Activated T-helper 2 cell treated with anti-CD3 and anti-CD28 coated beads, Interferon-gamma antibody, Interleukin-2, Interleukin-4, amounts not matched to agents 10 μg/mL and 5 μg/mL and 100 μg/mL, durations not matched to agents 14 hours and 24 hours and 36 hours (primary cell): Measurements from ENCODE around the gene TMEM214. TPM values are rescaled to one million over a fixed set of nuclear protein-coding genes. Genes with fewer than 3 reads are reported as not detected.

Experiments
- DNase-seq: peaks from one replicate; pipeline ENCODE4 v3.0.0; 2021; ENCODE audit warnings: low spot score
- H3K27ac Mint-ChIP-seq: one replicate; pipeline ENCODE4 v1.8.0; 2021; ENCODE audit warnings: mixed read lengths
- H3K27me3 Mint-ChIP-seq: one replicate; pipeline ENCODE4 v1.8.0; 2021; ENCODE audit warnings: low read depth, mixed read lengths
- H3K36me3 Mint-ChIP-seq: one replicate; pipeline ENCODE4 v1.8.0; 2021; ENCODE audit warnings: low read depth, mixed read lengths
- H3K4me1 Mint-ChIP-seq: one replicate; pipeline ENCODE4 v1.8.0; 2021; ENCODE audit warnings: low read depth, mixed read lengths
- H3K4me3 Mint-ChIP-seq: one replicate; pipeline ENCODE4 v1.8.0; 2021; ENCODE audit warnings: low read depth, mild to moderate bottlenecking, moderate library complexity, mixed read lengths
- H3K9me3 Mint-ChIP-seq: one replicate; pipeline ENCODE4 v1.8.0; 2021; ENCODE audit warnings: mixed read lengths
- intact Hi-C: fragments of 100-400 bp; cut with micrococcal nuclease; formaldehyde crosslinking; loops from one replicate; pipeline ENCODE4 v1.15.1; 2023
- total RNA-seq: library from RNA; stranded (reverse); gene quantifications from 2 replicates; pipeline ENCODE4 v1.2.3, GENCODE V29; 2022

Gene TMEM214
- total RNA-seq, 1 donor from 2014 or later: 102 TPM

GRCh38 chr2:27050996-27051901 is 18.5 kb downstream of the TMEM214 start, which contains the start of gene AGBL5:
AGBL5 (plus strand) TSS chr2:27051668; CDS start chr2:27052959, 1,291 bp downstream.
- Mint-ChIP-seq H3K36me3 (peaks cover 20% of the 10 kb centered on the region), H3K27me3 (peaks cover 2% of the 10 kb centered on the region), H3K27ac (peak within 1 kb of the TSS; percentile 98), H3K4me3 (peak within 1 kb of the TSS; percentile 88), H3K9me3 (no peaks in the 10 kb centered on the region), H3K4me1 (peaks cover 14% of the 10 kb centered on the region)
- intact Hi-C loops: loop anchor here (1.0 to 2.0 kb wide), 5 partner anchors 19 to 162 kb away; partner anchors contain the start of genes ATRAID, KHK, OST4 and SLC5A6
- peak; percentile 95 for DNase-seq

- peak overlapping the region; percentile 86 for H3K4me3 Mint-ChIP-seq
- H3K27me3 Mint-ChIP-seq: peaks cover 2% of the 10 kb centered on the region
- H3K27ac Mint-ChIP-seq: peak overlapping the region; percentile 74
- H3K36me3 Mint-ChIP-seq: peaks cover 23% of the 10 kb centered on the region
- H3K4me1 Mint-ChIP-seq: peaks cover 14% of the 10 kb centered on the region
- H3K9me3 Mint-ChIP-seq: no peaks in the 10 kb centered on the region
- intact Hi-C loops: loop anchor here (1.0 to 2.0 kb wide), 2 partner anchors 29 to 161 kb away; partner anchors contain the start of genes ATRAID and SLC5A6
- no peak for DNase-seq
Measured at GRCh38 chr2:27051902-27052645, 19.3 kb downstream of the TMEM214 start.

- peaks cover 2% of the 10 kb centered on the region for H3K27me3 Mint-ChIP-seq
- intact Hi-C loops: no loop called here
- H3K4me1 Mint-ChIP-seq: peaks cover 11% of the 10 kb centered on the region
- no peak for DNase-seq
- H3K27ac Mint-ChIP-seq: no peak overlapping the region
- peak overlapping the region; percentile 52 for H3K4me3 Mint-ChIP-seq
- no peaks in the 10 kb centered on the region for H3K9me3 Mint-ChIP-seq
- peaks cover 21% of the 10 kb centered on the region for H3K36me3 Mint-ChIP-seq
Measured at GRCh38 chr2:27053321-27053720, 20.6 kb downstream of the TMEM214 start.

GRCh38 chr2:27053776-27054175 is 21.0 kb downstream of the TMEM214 start:
- Mint-ChIP-seq H3K4me1 (peaks cover 11% of the 10 kb centered on the region), H3K9me3 (no peaks in the 10 kb centered on the region), H3K27me3 (peaks cover 2% of the 10 kb centered on the region), H3K36me3 (peaks cover 25% of the 10 kb centered on the region), H3K4me3 (no peak overlapping the region), H3K27ac (no peak overlapping the region)
- intact Hi-C loops: no loop called here
- DNase-seq: no peak

- Mint-ChIP-seq H3K9me3 (no peaks in the 10 kb centered on the region), H3K27ac (no peak overlapping the region), H3K4me3 (no peak overlapping the region), H3K4me1 (peaks cover 8% of the 10 kb centered on the region), H3K27me3 (peaks cover 2% of the 10 kb centered on the region), H3K36me3 (peaks cover 26% of the 10 kb centered on the region)
- intact Hi-C loops: no loop called here
- DNase-seq: no peak
Measured at GRCh38 chr2:27054721-27055120, 22.0 kb downstream of the TMEM214 start.

- H3K36me3 Mint-ChIP-seq: peaks cover 31% of the 10 kb centered on the region
- peaks cover 1% of the 10 kb centered on the region for H3K4me1 Mint-ChIP-seq
- no peaks in the 10 kb centered on the region for H3K9me3 Mint-ChIP-seq
- intact Hi-C loops: no loop called here
- no peak overlapping the region for H3K4me3 Mint-ChIP-seq
- H3K27ac Mint-ChIP-seq: no peak overlapping the region
- DNase-seq: no peak
- no peaks in the 10 kb centered on the region for H3K27me3 Mint-ChIP-seq
Measured at GRCh38 chr2:27057184-27057583, 24.4 kb downstream of the TMEM214 start.

GRCh38 chr2:27058210-27058609 is 25.4 kb downstream of the TMEM214 start:
- peaks cover 3% of the 10 kb centered on the region for H3K4me1 Mint-ChIP-seq
- intact Hi-C loops: no loop called here
- DNase-seq: no peak
- H3K9me3 Mint-ChIP-seq: no peaks in the 10 kb centered on the region
- H3K4me3 Mint-ChIP-seq: no peak overlapping the region
- H3K27me3 Mint-ChIP-seq: no peaks in the 10 kb centered on the region
- H3K36me3 Mint-ChIP-seq: peaks cover 39% of the 10 kb centered on the region
- H3K27ac Mint-ChIP-seq: no peak overlapping the region

GRCh38 chr2:27059141-27059820 is 26.5 kb downstream of the TMEM214 start:
- no peaks in the 10 kb centered on the region for H3K9me3 Mint-ChIP-seq
- intact Hi-C loops: no loop called here
- H3K27me3 Mint-ChIP-seq: no peaks in the 10 kb centered on the region
- no peak overlapping the region for H3K4me3 Mint-ChIP-seq
- no peak overlapping the region for H3K27ac Mint-ChIP-seq
- H3K4me1 Mint-ChIP-seq: peaks cover 3% of the 10 kb centered on the region
- DNase-seq: no peak
- peaks cover 42% of the 10 kb centered on the region for H3K36me3 Mint-ChIP-seq

- Mint-ChIP-seq H3K27me3 (no peaks in the 10 kb centered on the region), H3K4me1 (peaks cover 3% of the 10 kb centered on the region), H3K9me3 (no peaks in the 10 kb centered on the region), H3K4me3 (no peak overlapping the region), H3K27ac (no peak overlapping the region), H3K36me3 (peaks cover 43% of the 10 kb centered on the region)
- no peak for DNase-seq
- intact Hi-C loops: no loop called here
Measured at GRCh38 chr2:27060323-27060722, 27.6 kb downstream of the TMEM214 start.

- intact Hi-C loops: no loop called here
- Mint-ChIP-seq H3K36me3 (peaks cover 66% of the 10 kb centered on the region), H3K4me1 (peaks cover 20% of the 10 kb centered on the region), H3K27me3 (no peaks in the 10 kb centered on the region), H3K9me3 (no peaks in the 10 kb centered on the region), H3K27ac (no peak overlapping the region), H3K4me3 (no peak overlapping the region)
- no peak for DNase-seq
Measured at GRCh38 chr2:27065128-27065527, 32.4 kb downstream of the TMEM214 start.

- Mint-ChIP-seq H3K27me3 (no peaks in the 10 kb centered on the region), H3K4me1 (peaks cover 28% of the 10 kb centered on the region), H3K9me3 (no peaks in the 10 kb centered on the region), H3K27ac (no peak overlapping the region), H3K4me3 (no peak overlapping the region), H3K36me3 (peaks cover 68% of the 10 kb centered on the region)
- intact Hi-C loops: no loop called here
- no peak for DNase-seq
Measured at GRCh38 chr2:27067385-27067784, 34.6 kb downstream of the TMEM214 start.

GRCh38 chr2:27069436-27069835 is 36.7 kb downstream of the TMEM214 start:
- Mint-ChIP-seq H3K4me3 (peak overlapping the region; percentile 98), H3K27me3 (no peaks in the 10 kb centered on the region), H3K4me1 (peaks cover 38% of the 10 kb centered on the region), H3K36me3 (peaks cover 55% of the 10 kb centered on the region), H3K9me3 (no peaks in the 10 kb centered on the region), H3K27ac (peak overlapping the region; percentile 47)
- intact Hi-C loops: no loop called here
- DNase-seq: no peak
